Measurements from ENCODE around the gene TEDC1. TPM values are rescaled to one million over a fixed set of nuclear protein-coding genes. Genes with fewer than 3 reads are reported as not detected.
A peak's percentile ranks its signal among the peaks of the same experiment; 100 is the strongest.

The TEDC1 gene
- polyA plus RNA-seq, 1 of the 3 experiments (the other 2 are of a cell fraction), result 13.4 TPM

DNA sequence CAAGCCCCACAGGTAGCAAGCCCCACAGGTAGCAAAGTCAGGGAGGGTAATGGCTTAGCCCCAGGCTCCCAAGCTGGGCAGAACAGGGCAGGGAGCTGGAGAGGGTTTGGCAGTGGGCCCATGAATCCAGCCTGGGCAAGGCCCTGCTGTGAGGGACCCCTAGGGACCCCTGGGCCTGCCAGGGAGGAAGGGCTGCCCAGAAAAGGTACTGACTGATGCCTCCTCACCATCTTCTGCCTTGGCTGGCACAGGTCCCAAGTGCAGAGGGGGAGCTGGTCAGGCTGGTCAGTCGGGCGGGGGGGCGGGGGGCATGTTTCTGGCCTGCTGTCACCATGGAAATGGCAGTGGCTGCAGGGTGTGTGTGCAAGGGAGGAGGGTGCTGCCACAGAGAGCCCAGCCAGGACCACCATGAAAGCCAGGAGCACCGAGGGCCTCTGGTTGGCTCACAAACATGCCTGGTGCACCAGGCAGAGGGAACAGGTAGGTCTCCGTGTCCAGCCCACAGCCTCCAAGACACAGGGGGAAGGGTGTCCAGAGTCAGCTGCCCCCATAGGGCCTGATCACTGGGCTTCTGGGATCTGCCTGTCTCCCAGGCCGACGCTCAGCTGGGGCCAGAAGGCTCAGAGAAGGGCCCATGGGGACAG lies 17.9 kb upstream of the TEDC1 start:
- 8% methylated on average over 2 of the region's 7 CpGs for WGBS (ENCODE audit: low lambda C conversion rate)
- H3K9me2 ChIP-seq, result no peaks in the 10 kb centered on the region
- no peak for TF ChIP-seq YY1 (IDR thresholded peaks at IDR 0.05; ENCODE audit: low read depth)
- TF ChIP-seq MXI1 (IDR thresholded peaks at IDR 0.05; ENCODE audit: low read depth, low read length), result 0 out of 2 replicates have a peak, but pooled peaks have one; percentile 22
- H3K27me3 ChIP-seq (ENCODE audit: insufficient read depth), result no peaks in the 10 kb centered on the region
- H3K4me2 ChIP-seq, result peak overlapping the region; percentile 94
- H3K4me3 ChIP-seq (ENCODE audit: low read depth in 2 of 2, low read length in 1 of 2), result peak overlapping the region; percentile 52 to 92; a peak in 3 of 4 replicates
- no peak overlapping the region for H2AFZ ChIP-seq (ENCODE audit: low read depth)
- H3K36me3 ChIP-seq (replicated peaks in 1 of 2; ENCODE audit: control insufficient read depth in 1 of 2, insufficient read depth in 2 of 2, low read length in 1 of 2), result peaks cover 0 to 20% of the 10 kb centered on the region in 2 experiments
- no peaks in the 10 kb centered on the region for H3K9me3 ChIP-seq
- ChIA-PET CTCF (interaction anchor here (0.9 to 8.1 kb wide), 10 partner anchors 10 to 108 kb away, joined by 3 to 137 read pairs (median 6); partner anchors contain the start of genes CRIP1 and TEDC1), POLR2A (interaction anchor here (1.1 to 3.2 kb wide), 3 partner anchors 8 to 50 kb away, joined by 4 to 16 read pairs (median 10); no protein-coding TSS in a partner anchor)
- peak overlapping the region; percentile 73 for H3K9ac ChIP-seq
- H3F3A ChIP-seq (replicated peaks; ENCODE audit: insufficient read depth), result peaks cover 9% of the 10 kb centered on the region
- H3K79me2 ChIP-seq (ENCODE audit: insufficient read depth), result peaks cover 31% of the 10 kb centered on the region
- peak overlapping the region; percentile 81 to 99 for H3K27ac ChIP-seq (ENCODE audit: low read depth in 2 of 2, low read length in 1 of 2)
- peaks cover 18 to 70% of the 10 kb centered on the region in 2 experiments; a peak in 3 of 4 replicates for H3K4me1 ChIP-seq (ENCODE audit: control insufficient read depth in 1 of 2, insufficient read depth in 2 of 2, low read depth in 1 of 2, low read length in 1 of 2)
- H4K20me1 ChIP-seq (ENCODE audit: insufficient read depth), result peaks cover 6% of the 10 kb centered on the region; the same call in 1 of the 2 replicates
- DNase-seq, result peak; percentile 81

DNA sequence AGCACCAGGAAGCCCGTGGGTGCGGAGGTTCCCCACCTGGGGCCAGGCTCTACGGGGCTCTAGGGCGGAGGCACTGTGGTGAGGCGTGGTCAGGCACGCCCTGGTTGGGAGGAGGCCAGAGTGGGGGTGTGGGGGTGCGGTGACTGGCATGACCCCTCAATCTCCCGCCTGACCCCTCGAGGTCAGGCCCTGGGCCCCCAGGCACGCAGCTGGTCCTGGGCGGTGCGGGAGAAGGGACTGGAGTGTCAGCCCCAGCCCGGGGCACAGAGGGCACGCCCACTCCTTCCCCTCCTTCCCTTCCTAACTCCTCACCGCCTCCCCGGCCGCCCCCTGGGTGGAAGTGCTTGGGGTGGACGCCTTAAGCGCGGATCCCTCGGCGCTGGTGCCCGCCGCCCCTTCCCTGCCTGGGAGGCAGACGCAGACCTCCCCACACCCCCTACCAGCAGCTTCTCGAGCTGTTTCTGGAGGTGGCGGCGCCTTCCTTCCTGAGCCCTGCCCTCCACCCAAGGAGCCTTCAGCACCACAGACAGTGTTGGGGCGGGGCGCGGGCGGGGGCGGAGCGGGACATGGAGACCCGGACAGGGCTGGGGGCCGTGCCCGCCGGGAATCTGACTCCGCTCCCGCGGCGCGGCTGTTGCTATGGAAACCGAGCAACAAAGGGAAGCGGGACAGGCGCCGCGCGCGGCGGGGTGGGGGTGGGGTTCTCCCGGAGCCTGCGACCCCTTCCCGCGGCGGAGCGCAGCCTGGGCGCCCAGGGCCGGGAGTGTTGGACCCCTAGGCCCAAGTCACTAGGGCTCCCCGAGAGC lies 17.2 kb upstream of the TEDC1 start:
- H3K9ac ChIP-seq, result peak overlapping the region; percentile 73
- H3K9me2 ChIP-seq, result no peaks in the 10 kb centered on the region
- H3K4me3 ChIP-seq (ENCODE audit: low read depth in 2 of 2, low read length in 1 of 2), result peak overlapping the region; percentile 52 to 92
- CTCF ChIA-PET, result interaction anchor here (0.9 to 8.1 kb wide), 7 partner anchors 9 to 103 kb away, joined by 3 to 137 read pairs (median 28); partner anchors contain the start of genes CRIP1 and TEDC1
- H3K36me3 ChIP-seq (replicated peaks in 1 of 2; ENCODE audit: control insufficient read depth in 1 of 2, insufficient read depth in 2 of 2, low read length in 1 of 2), result peaks cover 0 to 13% of the 10 kb centered on the region in 2 experiments
- peak overlapping the region; percentile 81 to 99 for H3K27ac ChIP-seq (ENCODE audit: low read depth in 2 of 2, low read length in 1 of 2)
- peaks cover 18 to 63% of the 10 kb centered on the region in 2 experiments; a peak in 3 of 4 replicates for H3K4me1 ChIP-seq (ENCODE audit: control insufficient read depth in 1 of 2, insufficient read depth in 2 of 2, low read depth in 1 of 2, low read length in 1 of 2)
- WGBS (ENCODE audit: low lambda C conversion rate), result 4% methylated on average over 17 of the region's 60 CpGs
- H3K9me3 ChIP-seq, result no peaks in the 10 kb centered on the region
- peak; percentile 85 for DNase-seq
- H3K27me3 ChIP-seq (ENCODE audit: insufficient read depth), result no peaks in the 10 kb centered on the region
- no peak overlapping the region for H2AFZ ChIP-seq (ENCODE audit: low read depth)
- peaks cover 32% of the 10 kb centered on the region for H3K79me2 ChIP-seq (ENCODE audit: insufficient read depth)
- H3K4me2 ChIP-seq, result peak overlapping the region; percentile 94
- peaks cover 6% of the 10 kb centered on the region; the same call in 1 of the 2 replicates for H4K20me1 ChIP-seq (ENCODE audit: insufficient read depth)
- H3F3A ChIP-seq (replicated peaks; ENCODE audit: insufficient read depth), result peaks cover 9% of the 10 kb centered on the region
- POLR2A ChIA-PET, result interaction anchor here (1.1 to 3.2 kb wide), 2 partner anchors 16 to 51 kb away, joined by 4 to 10 read pairs; no protein-coding TSS in a partner anchor
- TF ChIP-seq TEAD4 (IDR thresholded peaks at IDR 0.05; ENCODE audit: borderline replicate concordance, insufficient read depth) (no peak), RFX5 (IDR thresholded peaks at IDR 0.05; ENCODE audit: low read length) (peak; percentile 80), FOSL2 (IDR thresholded peaks at IDR 0.05; ENCODE audit: borderline replicate concordance, low read depth) (no peak), RXRA (IDR thresholded peaks at IDR 0.05; ENCODE audit: borderline replicate concordance, low read depth) (no peak), GABPA (IDR thresholded peaks at IDR 0.05; ENCODE audit: low read depth) (no peak), EP300 (IDR thresholded peaks at IDR 0.05; ENCODE audit: borderline replicate concordance in 1 of 2, low read depth in 1 of 2, low read length in 1 of 2) (no peak), CHD2 (IDR thresholded peaks at IDR 0.05; ENCODE audit: low read length, partially characterized antibody) (peak; percentile 59), FOXM1 (IDR thresholded peaks at IDR 0.05; ENCODE audit: low read depth) (no peak), JUND (IDR thresholded peaks at IDR 0.05) (no peak), EZH2phosphoT487 (IDR thresholded peaks at IDR 0.05; ENCODE audit: borderline replicate concordance, low read depth) (no peak), YY1 (IDR thresholded peaks at IDR 0.05; ENCODE audit: low read depth) (no peak), POLR2AphosphoS5 (IDR thresholded peaks at IDR 0.05; ENCODE audit: low read depth, low read length) (no peak), SIN3A (IDR thresholded peaks at IDR 0.05; ENCODE audit: borderline replicate concordance, low read depth, low read length) (0 out of 2 replicates have a peak, but pooled peaks have one; percentile 70), MXI1 (IDR thresholded peaks at IDR 0.05; ENCODE audit: low read depth, low read length) (peak; percentile 65; the same call in 1 of the 2 replicates), RAD21 (IDR thresholded peaks at IDR 0.05; ENCODE audit: low read length) (no peak), MEF2A (IDR thresholded peaks at IDR 0.05; ENCODE audit: borderline replicate concordance, low read depth) (no peak)
- TF ChIP-seq, protein P1, sequence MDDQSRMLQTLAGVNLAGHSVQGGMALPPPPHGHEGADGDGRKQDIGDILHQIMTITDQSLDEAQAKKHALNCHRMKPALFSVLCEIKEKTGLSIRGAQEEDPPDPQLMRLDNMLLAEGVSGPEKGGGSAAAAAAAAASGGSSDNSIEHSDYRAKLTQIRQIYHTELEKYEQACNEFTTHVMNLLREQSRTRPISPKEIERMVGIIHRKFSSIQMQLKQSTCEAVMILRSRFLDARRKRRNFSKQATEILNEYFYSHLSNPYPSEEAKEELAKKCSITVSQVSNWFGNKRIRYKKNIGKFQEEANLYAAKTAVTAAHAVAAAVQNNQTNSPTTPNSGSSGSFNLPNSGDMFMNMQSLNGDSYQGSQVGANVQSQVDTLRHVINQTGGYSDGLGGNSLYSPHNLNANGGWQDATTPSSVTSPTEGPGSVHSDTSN (IDR thresholded peaks at IDR 0.05), result peak; percentile 20; the same call in 1 of the 2 replicates
- TF ChIP-seq, protein P2, sequence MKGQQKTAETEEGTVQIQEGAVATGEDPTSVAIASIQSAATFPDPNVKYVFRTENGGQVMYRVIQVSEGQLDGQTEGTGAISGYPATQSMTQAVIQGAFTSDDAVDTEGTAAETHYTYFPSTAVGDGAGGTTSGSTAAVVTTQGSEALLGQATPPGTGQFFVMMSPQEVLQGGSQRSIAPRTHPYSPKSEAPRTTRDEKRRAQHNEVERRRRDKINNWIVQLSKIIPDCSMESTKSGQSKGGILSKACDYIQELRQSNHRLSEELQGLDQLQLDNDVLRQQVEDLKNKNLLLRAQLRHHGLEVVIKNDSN (IDR thresholded peaks at IDR 0.05; ENCODE audit: borderline replicate concordance, low read depth), result no peak
- TF ChIP-seq, protein P3, sequence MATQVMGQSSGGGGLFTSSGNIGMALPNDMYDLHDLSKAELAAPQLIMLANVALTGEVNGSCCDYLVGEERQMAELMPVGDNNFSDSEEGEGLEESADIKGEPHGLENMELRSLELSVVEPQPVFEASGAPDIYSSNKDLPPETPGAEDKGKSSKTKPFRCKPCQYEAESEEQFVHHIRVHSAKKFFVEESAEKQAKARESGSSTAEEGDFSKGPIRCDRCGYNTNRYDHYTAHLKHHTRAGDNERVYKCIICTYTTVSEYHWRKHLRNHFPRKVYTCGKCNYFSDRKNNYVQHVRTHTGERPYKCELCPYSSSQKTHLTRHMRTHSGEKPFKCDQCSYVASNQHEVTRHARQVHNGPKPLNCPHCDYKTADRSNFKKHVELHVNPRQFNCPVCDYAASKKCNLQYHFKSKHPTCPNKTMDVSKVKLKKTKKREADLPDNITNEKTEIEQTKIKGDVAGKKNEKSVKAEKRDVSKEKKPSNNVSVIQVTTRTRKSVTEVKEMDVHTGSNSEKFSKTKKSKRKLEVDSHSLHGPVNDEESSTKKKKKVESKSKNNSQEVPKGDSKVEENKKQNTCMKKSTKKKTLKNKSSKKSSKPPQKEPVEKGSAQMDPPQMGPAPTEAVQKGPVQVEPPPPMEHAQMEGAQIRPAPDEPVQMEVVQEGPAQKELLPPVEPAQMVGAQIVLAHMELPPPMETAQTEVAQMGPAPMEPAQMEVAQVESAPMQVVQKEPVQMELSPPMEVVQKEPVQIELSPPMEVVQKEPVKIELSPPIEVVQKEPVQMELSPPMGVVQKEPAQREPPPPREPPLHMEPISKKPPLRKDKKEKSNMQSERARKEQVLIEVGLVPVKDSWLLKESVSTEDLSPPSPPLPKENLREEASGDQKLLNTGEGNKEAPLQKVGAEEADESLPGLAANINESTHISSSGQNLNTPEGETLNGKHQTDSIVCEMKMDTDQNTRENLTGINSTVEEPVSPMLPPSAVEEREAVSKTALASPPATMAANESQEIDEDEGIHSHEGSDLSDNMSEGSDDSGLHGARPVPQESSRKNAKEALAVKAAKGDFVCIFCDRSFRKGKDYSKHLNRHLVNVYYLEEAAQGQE (IDR thresholded peaks at IDR 0.05; ENCODE audit: low read depth, low read length), result peak; percentile 93

Measured in SK-N-SH (cell line).